Right lobe of liver (tissue), 4 donors: ENCODE data around the gene ABHD8.

Experiments
- POLR2A ChIP-seq: fragments of 450-650 bp; IDR thresholded peaks from one replicate; pipeline ENCODE4 v1.6.1; 2017; ENCODE audit warnings: antibody characterized with exemption, mild to moderate bottlenecking
- TF ChIP-seq, protein P1 (sequence below), 4 donors: fragments of 200-600 bp in 3 of 4; fragments of 450-650 bp in 1 of 4; IDR thresholded peaks; one replicate each; pipeline versions ENCODE4 v1.5.1 to v1.8.0; 2016 to 2022; ENCODE audit warnings: antibody characterized with exemption in 4 of 4, mild to moderate bottlenecking in 2 of 4
- donor health status: DM: no; HTN: no; CAD: no.
- donor health status: DM: no; HTN: no; CAD: no.
- donor health status: DM: no; HTN: yes; CAD: no.

DNA sequence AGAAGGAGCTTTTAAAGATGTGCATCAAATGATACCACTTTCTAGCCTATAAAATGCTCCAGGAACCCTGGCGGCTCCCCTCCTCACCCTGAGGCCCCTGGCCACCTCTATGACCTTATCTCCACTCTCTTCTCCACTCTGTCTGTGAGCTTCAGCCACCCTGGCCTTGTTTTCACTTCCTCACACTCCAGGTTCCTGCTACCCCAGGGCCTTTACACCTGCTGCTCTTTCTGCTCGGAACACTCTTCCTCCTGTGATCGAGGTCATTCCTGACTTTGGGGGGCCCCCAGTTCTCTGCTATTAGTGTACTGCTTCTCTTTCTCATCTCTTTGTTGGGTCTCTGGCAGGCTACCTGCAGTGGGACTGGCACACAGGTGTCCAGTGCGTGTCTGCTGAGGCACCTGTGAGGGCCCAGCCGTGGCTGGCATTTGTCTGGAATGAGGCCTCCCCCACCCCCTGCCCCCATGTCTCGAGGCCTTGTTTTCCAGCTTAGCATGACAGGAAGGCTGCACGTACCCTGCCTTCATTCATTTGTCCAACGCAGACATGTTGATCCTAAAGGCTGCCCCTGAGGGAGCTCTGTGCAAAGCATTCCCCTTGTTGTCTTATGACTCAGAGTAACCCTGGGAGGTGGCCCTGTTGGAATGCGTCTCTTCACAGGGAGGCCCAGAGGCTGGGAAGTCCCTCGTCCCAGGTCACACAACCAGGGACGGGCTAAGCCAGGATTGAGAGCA lies 8.4 kb upstream of the ABHD8 start:
- TF ChIP-seq, protein P1, sequence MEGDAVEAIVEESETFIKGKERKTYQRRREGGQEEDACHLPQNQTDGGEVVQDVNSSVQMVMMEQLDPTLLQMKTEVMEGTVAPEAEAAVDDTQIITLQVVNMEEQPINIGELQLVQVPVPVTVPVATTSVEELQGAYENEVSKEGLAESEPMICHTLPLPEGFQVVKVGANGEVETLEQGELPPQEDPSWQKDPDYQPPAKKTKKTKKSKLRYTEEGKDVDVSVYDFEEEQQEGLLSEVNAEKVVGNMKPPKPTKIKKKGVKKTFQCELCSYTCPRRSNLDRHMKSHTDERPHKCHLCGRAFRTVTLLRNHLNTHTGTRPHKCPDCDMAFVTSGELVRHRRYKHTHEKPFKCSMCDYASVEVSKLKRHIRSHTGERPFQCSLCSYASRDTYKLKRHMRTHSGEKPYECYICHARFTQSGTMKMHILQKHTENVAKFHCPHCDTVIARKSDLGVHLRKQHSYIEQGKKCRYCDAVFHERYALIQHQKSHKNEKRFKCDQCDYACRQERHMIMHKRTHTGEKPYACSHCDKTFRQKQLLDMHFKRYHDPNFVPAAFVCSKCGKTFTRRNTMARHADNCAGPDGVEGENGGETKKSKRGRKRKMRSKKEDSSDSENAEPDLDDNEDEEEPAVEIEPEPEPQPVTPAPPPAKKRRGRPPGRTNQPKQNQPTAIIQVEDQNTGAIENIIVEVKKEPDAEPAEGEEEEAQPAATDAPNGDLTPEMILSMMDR (IDR thresholded peaks at IDR 0.05), result no peak
- no peak for TF ChIP-seq POLR2A
